GM10248 (cell line): ENCODE data around the gene RASGRP4.
"Not testable (repeated sequence)": the region's sequence is repeated elsewhere in the genome, so short reads cannot be mapped to it uniquely, and the experiment has no call there.

ENCODE experiments used
- CTCF ChIA-PET: fragments of 300-600 bp; sonication (Branson Sonifier 250); formaldehyde crosslinking; extraction: SDS; loops from one replicate; lab custom pipeline; 2021; ENCODE audit warnings: antibody characterized with exemption; lab: Yijun Ruan, JAX
- POLR2A ChIA-PET: fragments of 350-650 bp; sonication (Branson Sonifier 250); formaldehyde crosslinking; extraction: SDS; loops from one replicate; lab custom pipeline; 2020; ENCODE audit warnings: antibody characterized with exemption; lab: Yijun Ruan, JAX
- DNase-seq: peaks from one replicate; pipeline ENCODE4 v3.0.0; 2012; ENCODE audit errors: extremely low spot score
- CTCF ChIP-seq: IDR thresholded peaks from 2 replicates; pipeline ENCODE4 v1.5.1; 2012; ENCODE audit warnings: mild to moderate bottlenecking, low read depth; ENCODE audit errors: extremely low read depth, missing control alignments, control extremely low read depth

The RASGRP4 gene

DNA sequence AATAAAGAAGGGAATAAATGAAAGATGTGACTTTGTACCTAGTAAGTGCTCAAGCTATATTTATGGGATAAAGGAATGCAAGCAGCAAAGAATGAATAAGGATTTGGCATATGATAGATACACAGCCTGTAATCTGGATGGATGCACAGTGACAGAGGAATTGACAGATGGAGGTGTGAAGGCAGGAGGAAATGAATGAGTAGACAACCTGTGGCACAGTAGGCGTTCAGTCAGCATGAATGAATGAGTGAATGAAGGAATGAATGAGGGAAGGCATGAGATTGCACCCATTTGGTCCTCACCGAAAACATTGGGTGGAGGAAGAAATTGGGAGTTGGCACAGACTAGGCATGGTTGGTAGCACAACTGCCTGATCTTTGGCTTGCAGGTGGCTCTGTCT lies 56.4 kb downstream of the RASGRP4 start:
- no peak for TF ChIP-seq CTCF
- POLR2A ChIA-PET, result no interaction called here
- CTCF ChIA-PET, result interaction anchor here (1.7 kb wide), 1 partner anchor 12 kb away, joined by 4 read pairs; no protein-coding TSS in a partner anchor
- no peak for DNase-seq

- CTCF ChIA-PET, result interaction anchor here (0.7 kb wide), 1 partner anchor 36 kb away, joined by 3 read pairs; the partner anchor contains the start of gene FAM98C
- TF ChIP-seq CTCF, result no peak
- POLR2A ChIA-PET, result interaction anchor here (0.5 kb wide), 1 partner anchor 53 kb away, joined by 5 read pairs; no protein-coding TSS in a partner anchor
- DNase-seq, result no peak
These were observed 59.0 kb downstream of the RASGRP4 start for GRCh38 chr19:38367041-38367440.

GRCh38 chr19:38362946-38363688 lies 62.9 kb downstream of the RASGRP4 start:
- ChIA-PET CTCF (interaction anchor here (1.0 to 1.6 kb wide), 2 partner anchors 129 to 461 kb away, joined by 3 read pairs; no protein-coding TSS in a partner anchor), POLR2A (interaction anchor here (1.3 kb wide), 1 partner anchor 11 kb away, joined by 4 read pairs; the partner anchor contains the start of gene PSMD8)
- not testable (repeated sequence) for DNase-seq

DNA sequence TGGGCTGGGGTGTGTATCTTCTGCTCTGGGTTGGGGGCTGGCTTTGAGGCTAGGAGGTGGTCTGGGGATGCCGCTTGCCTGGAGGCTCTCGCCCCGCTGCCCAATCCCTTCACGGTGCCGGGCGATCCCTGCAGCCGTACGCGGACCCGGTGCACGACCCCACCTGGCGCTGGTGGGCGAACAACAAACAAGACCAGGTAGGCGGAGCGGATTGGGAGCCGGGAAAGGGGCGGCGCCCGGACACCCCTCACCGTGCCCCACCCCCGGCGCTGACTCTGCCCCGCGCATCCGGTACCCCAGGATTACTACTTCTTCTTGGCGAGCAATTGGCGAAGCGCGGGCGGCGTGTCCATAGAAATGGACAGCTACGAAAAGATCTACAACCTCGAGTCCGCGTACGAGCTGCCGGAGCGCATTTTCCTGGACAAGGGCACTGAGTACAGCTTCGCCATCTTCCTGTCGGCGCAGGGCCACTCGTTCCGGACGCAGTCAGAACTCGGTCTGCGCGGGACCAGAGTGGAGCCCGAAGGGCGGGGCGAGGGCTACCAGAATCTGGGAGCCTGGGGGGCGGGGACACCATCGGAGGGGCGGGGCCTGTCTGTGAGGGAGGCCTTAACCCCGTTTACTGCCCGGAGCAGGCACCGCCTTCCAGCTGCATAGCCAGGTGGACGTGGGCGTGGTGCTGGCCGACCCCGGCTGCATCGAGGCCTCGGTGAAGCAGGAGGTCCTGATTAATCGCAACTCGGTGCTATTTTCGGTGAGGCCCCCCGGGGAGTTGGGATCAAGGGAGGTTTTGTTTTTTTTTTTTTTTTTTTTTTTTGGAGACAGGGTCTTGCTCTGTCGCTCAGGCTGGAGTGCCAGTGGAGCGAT lies 63.7 kb downstream of the RASGRP4 start:
- CTCF ChIA-PET, result interaction anchor here (0.8 to 1.6 kb wide), 3 partner anchors 40 to 460 kb away, joined by 3 read pairs; partner anchors contain the start of gene FAM98C
- POLR2A ChIA-PET, result interaction anchor here (1.3 kb wide), 1 partner anchor 12 kb away, joined by 4 read pairs; the partner anchor contains the start of gene PSMD8
- TF ChIP-seq CTCF, result no peak
- DNase-seq, result peak; percentile 77

DNA sequence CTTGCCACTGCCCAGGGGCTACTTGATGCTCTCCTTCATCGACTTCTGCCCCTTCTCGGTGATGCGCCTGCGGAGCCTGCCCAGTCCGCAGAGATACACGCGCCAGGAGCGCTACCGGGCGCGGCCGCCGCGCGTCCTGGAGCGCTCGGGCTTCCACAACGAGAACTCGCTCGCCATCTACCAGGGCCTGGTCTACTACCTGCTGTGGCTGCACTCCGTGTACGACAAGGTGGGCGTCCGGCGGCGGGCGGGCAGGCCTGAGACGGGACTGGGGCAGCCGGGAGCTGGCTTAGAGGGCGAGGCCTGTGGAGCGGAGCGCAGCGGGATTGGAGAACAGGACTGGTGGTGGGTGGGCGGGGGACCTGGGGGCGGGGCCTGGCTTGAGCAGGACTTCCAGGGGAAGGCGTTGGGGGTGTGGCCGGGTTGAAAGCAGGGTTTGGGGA lies 64.4 kb downstream of the RASGRP4 start:
- TF ChIP-seq CTCF, result no peak
- CTCF ChIA-PET, result interaction anchor here (0.8 to 1.6 kb wide), 2 partner anchors 41 to 460 kb away, joined by 3 read pairs; partner anchors contain the start of gene FAM98C
- POLR2A ChIA-PET, result interaction anchor here (1.3 kb wide), 1 partner anchor 13 kb away, joined by 4 read pairs; the partner anchor contains the start of gene PSMD8
- DNase-seq, result peak; percentile 85

GRCh38 chr19:38360839-38361631 lies 65.0 kb downstream of the RASGRP4 start:
- ChIA-PET CTCF (interaction anchor here (0.7 to 1.1 kb wide), 3 partner anchors 13 to 26 kb away, joined by 3 to 4 read pairs (median 3); partner anchors contain the start of gene CATSPERG), POLR2A (interaction anchor here (1.3 kb wide), 1 partner anchor 13 kb away, joined by 5 read pairs; the partner anchor contains the start of gene PSMD8)
- no peak for DNase-seq
- no peak for TF ChIP-seq CTCF
